ENCODE results near the gene CLSTN1.

DNA sequence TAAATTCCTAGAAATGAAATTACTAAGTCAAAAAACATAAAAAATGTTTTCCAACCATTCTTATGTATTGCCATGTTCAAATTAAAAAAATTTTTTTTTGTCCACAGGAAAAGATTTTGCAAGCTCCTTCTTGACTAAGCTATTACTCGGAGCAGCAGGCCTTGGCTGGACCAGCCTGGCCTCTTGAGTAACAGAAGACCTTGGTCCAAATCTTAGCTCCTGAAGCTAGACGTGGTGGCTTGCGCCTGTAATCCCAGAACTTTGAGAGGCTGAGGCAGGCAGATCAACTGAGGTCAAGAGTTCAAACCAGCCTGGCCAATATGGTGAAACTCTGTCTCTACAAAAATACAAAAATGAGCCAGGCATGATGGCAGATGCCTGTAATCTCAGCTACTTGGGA is 77.6 kb downstream of the CLSTN1 start:
- TF ChIP-seq EZH2phosphoT487 (IDR thresholded peaks at IDR 0.05), result no peak
- TF ChIP-seq, protein P1, sequence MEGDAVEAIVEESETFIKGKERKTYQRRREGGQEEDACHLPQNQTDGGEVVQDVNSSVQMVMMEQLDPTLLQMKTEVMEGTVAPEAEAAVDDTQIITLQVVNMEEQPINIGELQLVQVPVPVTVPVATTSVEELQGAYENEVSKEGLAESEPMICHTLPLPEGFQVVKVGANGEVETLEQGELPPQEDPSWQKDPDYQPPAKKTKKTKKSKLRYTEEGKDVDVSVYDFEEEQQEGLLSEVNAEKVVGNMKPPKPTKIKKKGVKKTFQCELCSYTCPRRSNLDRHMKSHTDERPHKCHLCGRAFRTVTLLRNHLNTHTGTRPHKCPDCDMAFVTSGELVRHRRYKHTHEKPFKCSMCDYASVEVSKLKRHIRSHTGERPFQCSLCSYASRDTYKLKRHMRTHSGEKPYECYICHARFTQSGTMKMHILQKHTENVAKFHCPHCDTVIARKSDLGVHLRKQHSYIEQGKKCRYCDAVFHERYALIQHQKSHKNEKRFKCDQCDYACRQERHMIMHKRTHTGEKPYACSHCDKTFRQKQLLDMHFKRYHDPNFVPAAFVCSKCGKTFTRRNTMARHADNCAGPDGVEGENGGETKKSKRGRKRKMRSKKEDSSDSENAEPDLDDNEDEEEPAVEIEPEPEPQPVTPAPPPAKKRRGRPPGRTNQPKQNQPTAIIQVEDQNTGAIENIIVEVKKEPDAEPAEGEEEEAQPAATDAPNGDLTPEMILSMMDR (IDR thresholded peaks at IDR 0.05), result no peak

All from neural progenitor cell (in vitro differentiated cells).